ENCODE data around the gene EDNRA. TPM values are rescaled to one million over a fixed set of nuclear protein-coding genes. Genes with fewer than 3 reads are reported as not detected.

The EDNRA gene
- total RNA-seq, 6 donors from 2014 or later: 7.3 to 32.2 (median 10.2) TPM

DNA sequence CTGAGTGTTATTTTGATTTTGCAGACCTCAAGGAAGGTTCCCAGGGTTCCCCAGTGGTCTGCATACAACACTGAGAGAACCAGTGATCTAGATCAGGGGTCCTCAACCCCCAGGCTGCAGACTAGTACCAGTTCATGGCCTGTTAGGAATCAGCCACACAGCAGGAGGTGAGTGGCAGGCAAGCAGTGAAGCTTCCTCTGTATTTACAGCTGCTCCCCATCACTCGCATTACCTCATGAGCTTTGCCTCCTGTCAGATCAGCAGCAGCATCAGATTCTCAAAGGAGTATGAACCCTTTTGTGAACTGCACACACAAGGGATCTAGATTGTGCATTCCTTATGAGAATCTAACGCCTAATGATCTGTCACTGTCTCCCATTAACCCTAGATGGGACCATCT, 28.5 kb downstream of the EDNRA start:
- no peak for ATAC-seq (ENCODE audit: low FRiP score in 2 of 2)
- WGBS, 2 donors: 72 to 74% methylated on average over 2 of the region's 2 CpGs
- Histone ChIP-seq H3K27me3 (no peaks in the 10 kb centered on the region), H3K27ac (no peak overlapping the region), H3K9me3 (no peaks in the 10 kb centered on the region), H3K4me1 (no peaks in the 10 kb centered on the region), H3K36me3 (no peaks in the 10 kb centered on the region), H3K4me3 (no peak overlapping the region)
- no peak for DNase-seq
- TF ChIP-seq, protein P1, sequence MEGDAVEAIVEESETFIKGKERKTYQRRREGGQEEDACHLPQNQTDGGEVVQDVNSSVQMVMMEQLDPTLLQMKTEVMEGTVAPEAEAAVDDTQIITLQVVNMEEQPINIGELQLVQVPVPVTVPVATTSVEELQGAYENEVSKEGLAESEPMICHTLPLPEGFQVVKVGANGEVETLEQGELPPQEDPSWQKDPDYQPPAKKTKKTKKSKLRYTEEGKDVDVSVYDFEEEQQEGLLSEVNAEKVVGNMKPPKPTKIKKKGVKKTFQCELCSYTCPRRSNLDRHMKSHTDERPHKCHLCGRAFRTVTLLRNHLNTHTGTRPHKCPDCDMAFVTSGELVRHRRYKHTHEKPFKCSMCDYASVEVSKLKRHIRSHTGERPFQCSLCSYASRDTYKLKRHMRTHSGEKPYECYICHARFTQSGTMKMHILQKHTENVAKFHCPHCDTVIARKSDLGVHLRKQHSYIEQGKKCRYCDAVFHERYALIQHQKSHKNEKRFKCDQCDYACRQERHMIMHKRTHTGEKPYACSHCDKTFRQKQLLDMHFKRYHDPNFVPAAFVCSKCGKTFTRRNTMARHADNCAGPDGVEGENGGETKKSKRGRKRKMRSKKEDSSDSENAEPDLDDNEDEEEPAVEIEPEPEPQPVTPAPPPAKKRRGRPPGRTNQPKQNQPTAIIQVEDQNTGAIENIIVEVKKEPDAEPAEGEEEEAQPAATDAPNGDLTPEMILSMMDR (IDR thresholded peaks at IDR 0.05): no peak
- TF ChIP-seq POLR2A (IDR thresholded peaks at IDR 0.05): no peak
- no peak for TF ChIP-seq EP300 (IDR thresholded peaks at IDR 0.05)
- TF ChIP-seq POLR2AphosphoS5 (IDR thresholded peaks at IDR 0.05): no peak

DNA sequence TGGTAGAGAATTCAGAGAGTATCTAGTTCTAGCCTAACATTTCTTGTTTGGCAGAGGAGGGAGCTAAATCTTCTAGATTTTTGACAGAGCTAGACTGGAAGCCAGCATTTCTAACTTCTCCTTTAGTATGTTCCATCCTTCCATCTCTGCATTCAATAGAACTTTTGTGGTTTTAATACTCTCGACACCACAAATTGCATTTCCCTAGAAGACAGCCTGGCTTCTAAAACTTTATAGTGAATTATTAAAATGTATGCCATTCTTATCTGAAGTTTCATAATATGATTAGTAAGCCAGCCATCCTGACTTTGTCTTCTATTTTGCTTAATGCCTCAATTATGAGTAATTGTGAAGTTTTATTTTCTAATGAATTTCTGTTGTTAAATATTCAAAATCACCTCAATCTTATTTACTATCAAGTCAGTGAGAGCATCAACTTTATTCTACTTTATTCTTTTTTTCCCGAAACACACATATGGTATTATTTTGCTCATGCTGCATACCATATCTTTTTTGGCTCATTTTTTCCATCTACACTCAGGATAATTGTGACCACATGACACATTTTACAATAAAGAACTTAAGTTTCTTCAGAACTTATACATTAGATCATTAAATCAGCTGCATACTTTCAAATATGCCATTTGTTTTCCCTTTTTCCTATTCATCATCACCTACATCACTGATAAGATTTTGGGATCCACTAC, 30.2 kb downstream of the EDNRA start:
- no peaks in the 10 kb centered on the region for H3K4me1 ChIP-seq
- H3K27ac ChIP-seq: no peak overlapping the region
- 76 to 85% methylated on average over 2 of the region's 2 CpGs for WGBS, 2 donors
- TF ChIP-seq POLR2AphosphoS5 (IDR thresholded peaks at IDR 0.05) (no peak), POLR2A (IDR thresholded peaks at IDR 0.05) (no peak), EP300 (IDR thresholded peaks at IDR 0.05) (no peak)
- TF ChIP-seq, protein P1 (IDR thresholded peaks at IDR 0.05): no peak
- DNase-seq (no peak), ATAC-seq (ENCODE audit: low FRiP score in 2 of 2) (no peak)
- H3K4me3 ChIP-seq: no peak overlapping the region
- no peaks in the 10 kb centered on the region for H3K36me3 ChIP-seq
- H3K9me3 ChIP-seq: no peaks in the 10 kb centered on the region
- no peaks in the 10 kb centered on the region for H3K27me3 ChIP-seq

DNA sequence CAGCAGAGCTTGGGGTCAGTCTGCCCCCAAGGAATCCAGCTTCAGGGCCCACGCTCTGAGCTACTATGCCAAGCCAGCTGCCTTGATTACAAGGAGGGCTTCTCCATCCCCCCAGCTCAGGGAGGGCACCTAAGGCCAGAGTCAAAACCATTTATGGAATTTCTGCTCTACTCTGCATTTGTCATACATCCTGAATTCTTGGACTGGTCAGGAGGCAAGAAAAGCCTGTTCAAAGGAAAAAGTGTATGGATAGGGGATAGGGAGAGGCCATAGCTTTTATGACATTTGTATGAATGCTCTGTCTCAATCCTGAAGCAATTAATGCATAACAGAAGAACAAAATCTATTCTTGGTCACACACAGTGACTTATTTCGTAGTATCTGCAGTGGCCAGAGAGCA, 32.2 kb downstream of the EDNRA start:
- ATAC-seq (ENCODE audit: low FRiP score in 2 of 2) (no peak), DNase-seq (no peak)
- TF ChIP-seq POLR2AphosphoS5 (IDR thresholded peaks at IDR 0.05) (no peak), POLR2A (IDR thresholded peaks at IDR 0.05) (no peak), EP300 (IDR thresholded peaks at IDR 0.05) (no peak)
- TF ChIP-seq, protein P1 (IDR thresholded peaks at IDR 0.05): no peak
- Histone ChIP-seq H3K36me3 (no peaks in the 10 kb centered on the region), H3K9me3 (no peaks in the 10 kb centered on the region), H3K4me1 (no peaks in the 10 kb centered on the region), H3K27me3 (no peaks in the 10 kb centered on the region), H3K27ac (no peak overlapping the region), H3K4me3 (no peak overlapping the region)
- 81 to 86% methylated on average over 1 to 2 of the region's 2 CpGs for WGBS, 2 donors

DNA sequence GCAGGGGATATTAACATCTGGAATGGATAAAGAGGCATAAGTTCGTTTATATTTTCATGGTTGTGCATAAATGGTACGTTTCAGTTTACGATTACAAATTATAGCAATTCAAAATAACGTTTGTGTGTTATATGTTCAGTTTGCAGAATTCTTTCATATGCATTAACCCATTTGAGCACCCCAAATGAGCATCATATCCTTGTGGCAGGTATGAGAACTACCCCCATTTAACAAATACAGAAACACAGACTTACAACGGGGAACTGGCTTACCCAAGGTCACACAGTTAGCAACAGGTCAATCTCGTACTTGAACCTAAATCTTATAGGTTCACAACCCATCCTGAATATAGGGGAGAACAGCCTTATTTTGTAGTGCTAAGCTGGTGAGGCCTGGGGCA, 33.1 kb downstream of the EDNRA start:
- no peaks in the 10 kb centered on the region for H3K4me1 ChIP-seq
- no peaks in the 10 kb centered on the region for H3K36me3 ChIP-seq
- H3K27ac ChIP-seq: no peak overlapping the region
- no peak for DNase-seq
- no peak overlapping the region for H3K4me3 ChIP-seq
- TF ChIP-seq, protein P1 (IDR thresholded peaks at IDR 0.05): no peak
- no peak for TF ChIP-seq POLR2A (IDR thresholded peaks at IDR 0.05)
- no peak for TF ChIP-seq POLR2AphosphoS5 (IDR thresholded peaks at IDR 0.05)
- TF ChIP-seq EP300 (IDR thresholded peaks at IDR 0.05): no peak
- H3K9me3 ChIP-seq: no peaks in the 10 kb centered on the region
- WGBS, 2 donors: 77 to 79% methylated on average over 6 of the region's 6 CpGs
- no peak for ATAC-seq (ENCODE audit: low FRiP score in 2 of 2)
- H3K27me3 ChIP-seq: no peaks in the 10 kb centered on the region
